ENCODE measurements around the gene STARD8. TPM values are rescaled to one million over a fixed set of nuclear protein-coding genes. Genes with fewer than 3 reads are reported as not detected.
"Not testable (repeated sequence)": the region's sequence is repeated elsewhere in the genome, so short reads cannot be mapped to it uniquely, and the experiment has no call there.

STARD8 gene
- total RNA-seq, 1 experiment from 2014 or later = 0.45 TPM

GRCh38 chrX:68728186-68728585, 80.7 kb downstream of the STARD8 start:
- Mint-ChIP-seq H3K4me3 (ENCODE audit: low read depth, unreplicated experiment) (no peak overlapping the region), H3K27ac (ENCODE audit: unreplicated experiment) (no peak overlapping the region), H3K9me3 (ENCODE audit: low read depth, unreplicated experiment) (no peaks in the 10 kb centered on the region), H3K27me3 (ENCODE audit: unreplicated experiment) (peaks cover 50% of the 10 kb centered on the region), H3K36me3 (ENCODE audit: insufficient read depth, unreplicated experiment) (no peaks in the 10 kb centered on the region), H3K4me1 (ENCODE audit: low read depth, unreplicated experiment) (no peaks in the 10 kb centered on the region)
- no peak for TF ChIP-seq CTCF (IDR thresholded peaks at IDR 0.05; ENCODE audit: unreplicated experiment)
- no peak for DNase-seq
- BruUV-seq (replicated peaks) = no TSS peak
- intact Hi-C loops (cut with micrococcal nuclease; ENCODE audit: unreplicated experiment) = no loop called here
- CTCF ChIA-PET = no interaction called here

GRCh38 chrX:68731254-68731653, 83.8 kb downstream of the STARD8 start:
- Mint-ChIP-seq H3K36me3 (ENCODE audit: insufficient read depth, unreplicated experiment) (no peaks in the 10 kb centered on the region), H3K9me3 (ENCODE audit: low read depth, unreplicated experiment) (no peaks in the 10 kb centered on the region), H3K4me3 (ENCODE audit: low read depth, unreplicated experiment) (no peak overlapping the region), H3K27me3 (ENCODE audit: unreplicated experiment) (peaks cover 80% of the 10 kb centered on the region), H3K4me1 (ENCODE audit: low read depth, unreplicated experiment) (no peaks in the 10 kb centered on the region), H3K27ac (ENCODE audit: unreplicated experiment) (no peak overlapping the region)
- DNase-seq = no peak
- CTCF ChIA-PET = no interaction called here
- no TSS peak for BruUV-seq (replicated peaks)
- no peak for TF ChIP-seq CTCF (IDR thresholded peaks at IDR 0.05; ENCODE audit: unreplicated experiment)
- intact Hi-C loops (cut with micrococcal nuclease; ENCODE audit: unreplicated experiment) = loop anchor here (5.0 kb wide), 1 partner anchor 656 kb away; no protein-coding TSS in a partner anchor

GRCh38 chrX:68732906-68733493, 85.5 kb downstream of the STARD8 start:
- Mint-ChIP-seq H3K27me3 (ENCODE audit: unreplicated experiment) (peaks cover 66% of the 10 kb centered on the region), H3K36me3 (ENCODE audit: insufficient read depth, unreplicated experiment) (no peaks in the 10 kb centered on the region), H3K9me3 (ENCODE audit: low read depth, unreplicated experiment) (no peaks in the 10 kb centered on the region), H3K4me3 (ENCODE audit: low read depth, unreplicated experiment) (no peak overlapping the region), H3K27ac (ENCODE audit: unreplicated experiment) (no peak overlapping the region), H3K4me1 (ENCODE audit: low read depth, unreplicated experiment) (no peaks in the 10 kb centered on the region)
- BruUV-seq (replicated peaks) = no TSS peak
- CTCF ChIA-PET = interaction anchor here (0.5 to 1.6 kb wide), 4 partner anchors 75 to 654 kb away, joined by 3 to 12 read pairs (median 4); partner anchors contain the start of gene EFNB1
- DNase-seq = peak; percentile 78
- peak; percentile 59 for TF ChIP-seq CTCF (IDR thresholded peaks at IDR 0.05; ENCODE audit: unreplicated experiment)
- intact Hi-C loops (cut with micrococcal nuclease; ENCODE audit: unreplicated experiment) = loop anchor here (2.0 to 5.0 kb wide), 2 partner anchors 74 to 654 kb away; no protein-coding TSS in a partner anchor

- no peak for DNase-seq
- no TSS peak for BruUV-seq (replicated peaks)
- Mint-ChIP-seq H3K4me1 (ENCODE audit: low read depth, unreplicated experiment) (no peaks in the 10 kb centered on the region), H3K36me3 (ENCODE audit: insufficient read depth, unreplicated experiment) (no peaks in the 10 kb centered on the region), H3K27ac (ENCODE audit: unreplicated experiment) (no peak overlapping the region), H3K9me3 (ENCODE audit: low read depth, unreplicated experiment) (no peaks in the 10 kb centered on the region), H3K4me3 (ENCODE audit: low read depth, unreplicated experiment) (no peak overlapping the region), H3K27me3 (ENCODE audit: unreplicated experiment) (peaks cover 57% of the 10 kb centered on the region)
- intact Hi-C loops (cut with micrococcal nuclease; ENCODE audit: unreplicated experiment) = no loop called here
- no peak for TF ChIP-seq CTCF (IDR thresholded peaks at IDR 0.05; ENCODE audit: unreplicated experiment)
- CTCF ChIA-PET = no interaction called here
Observed at GRCh38 chrX:68735266-68735665, 87.8 kb downstream of the STARD8 start.

GRCh38 chrX:68741864-68742263, 94.4 kb downstream of the STARD8 start:
- H3K36me3 Mint-ChIP-seq (ENCODE audit: insufficient read depth, unreplicated experiment); DNase-seq; H3K4me1 Mint-ChIP-seq (ENCODE audit: low read depth, unreplicated experiment); intact Hi-C loops (cut with micrococcal nuclease; ENCODE audit: unreplicated experiment); H3K9me3 Mint-ChIP-seq (ENCODE audit: low read depth, unreplicated experiment); H3K27ac Mint-ChIP-seq (ENCODE audit: unreplicated experiment); BruUV-seq (replicated peaks); H3K4me3 Mint-ChIP-seq (ENCODE audit: low read depth, unreplicated experiment): not testable (repeated sequence)
- peaks cover 39% of the 10 kb centered on the region for H3K27me3 Mint-ChIP-seq (ENCODE audit: unreplicated experiment)
- CTCF ChIA-PET = interaction anchor here (1.2 kb wide), 1 partner anchor 22 kb away, joined by 4 read pairs; no protein-coding TSS in a partner anchor
